NOMO-1 (cell line): ENCODE measurements around the gene COL2A1.

Experiments
- DNase-seq, 2 experiments: peaks; one replicate each; lab custom pipeline; 2025; ENCODE audit not compliant: unreplicated experiment in 2 of 2; lab: John Stamatoyannopoulos, UW

The COL2A1 gene

GRCh38 chr12:48031135-48031960 is 27.1 kb upstream of the COL2A1 start:
- DNase-seq, result no peak

GRCh38 chr12:48030173-48030650 is 25.9 kb upstream of the COL2A1 start:
- DNase-seq, result no peak

GRCh38 chr12:48029491-48030172 is 25.4 kb upstream of the COL2A1 start:
- peak; percentile 47 to 89 for DNase-seq

GRCh38 chr12:48028541-48029431 is 24.5 kb upstream of the COL2A1 start:
- DNase-seq, result peak in 1 of 2 experiments; percentile 10

- no peak for DNase-seq
These were observed 23.1 kb upstream of the COL2A1 start for GRCh38 chr12:48027183-48028002.

GRCh38 chr12:48026060-48026827 is 22.0 kb upstream of the COL2A1 start:
- DNase-seq, result no peak

GRCh38 chr12:48025281-48025680 is 21.0 kb upstream of the COL2A1 start:
- DNase-seq, result no peak

GRCh38 chr12:48024735-48025134 is 20.5 kb upstream of the COL2A1 start:
- DNase-seq, result no peak

GRCh38 chr12:48023386-48023785 is 19.1 kb upstream of the COL2A1 start:
- DNase-seq, result no peak

GRCh38 chr12:48022676-48023385 is 18.6 kb upstream of the COL2A1 start:
- DNase-seq, result no peak

GRCh38 chr12:48022180-48022521 is 17.9 kb upstream of the COL2A1 start:
- no peak for DNase-seq

GRCh38 chr12:48021485-48022179 is 17.4 kb upstream of the COL2A1 start:
- DNase-seq, result no peak

- no peak for DNase-seq
These were observed 15.5 kb upstream of the COL2A1 start for GRCh38 chr12:48019639-48020265.

- DNase-seq, result no peak
These were observed 14.3 kb upstream of the COL2A1 start for GRCh38 chr12:48018618-48018995.

GRCh38 chr12:48017921-48018617 is 13.8 kb upstream of the COL2A1 start:
- no peak for DNase-seq

- DNase-seq, result no peak
These were observed 13.2 kb upstream of the COL2A1 start for GRCh38 chr12:48017496-48017895.

GRCh38 chr12:48016373-48017020 is 12.2 kb upstream of the COL2A1 start:
- DNase-seq, result no peak
